SK-MEL-5 (cell line): ENCODE results near the gene AGPAT4. TPM values are rescaled to one million over a fixed set of nuclear protein-coding genes. Genes with fewer than 3 reads are reported as not detected.
"Not testable (repeated sequence)": the region's sequence is repeated elsewhere in the genome, so short reads cannot be mapped to it uniquely, and the experiment has no call there.

ENCODE experiments used
- DNase-seq: peaks from one replicate; pipeline ENCODE4 v3.0.0-alpha.2; 2016; ENCODE audit warnings: low read depth, low spot score
- in situ Hi-C: cut with HindIII; loops from 2 replicates; pipeline ENCODE4 v1.10.0; 2016; ENCODE audit warnings: low sequenced_read_pairs, high pct_unique_total_duplicates, low pct_unique_long_range_greater_than_20kb
- total RNA-seq: library from RNA; depleted of rRNA; stranded (reverse); fragments of >200 nt; shearing (Covaris generic); gene quantifications from 2 replicates; pipeline ENCODE4 v1.2.3, GENCODE V29; 2014

Gene AGPAT4
- total RNA-seq, 1 experiment from 2014 or later: 1.4 TPM

- DNase-seq: no peak
Measured at GRCh38 chr6:161238081-161238480, 35.8 kb downstream of the AGPAT4 start.

GRCh38 chr6:161237176-161237575, 36.7 kb downstream of the AGPAT4 start:
- in situ Hi-C loops: no loop called here
- no peak for DNase-seq

More at GRCh38 chr6:161238081-161238480, 35.8 kb downstream of the AGPAT4 start:
- in situ Hi-C loops: no loop called here

GRCh38 chr6:161235776-161236633, 37.9 kb downstream of the AGPAT4 start:
- in situ Hi-C loops: no loop called here
- no peak for DNase-seq

- in situ Hi-C loops: no loop called here
- peak; percentile 53 for DNase-seq
Measured at GRCh38 chr6:161233986-161234661, 39.7 kb downstream of the AGPAT4 start.

GRCh38 chr6:161232467-161232866, 41.4 kb downstream of the AGPAT4 start:
- in situ Hi-C loops: no loop called here
- no peak for DNase-seq

- in situ Hi-C loops: no loop called here
- no peak for DNase-seq
Measured at GRCh38 chr6:161232010-161232409, 41.9 kb downstream of the AGPAT4 start.

GRCh38 chr6:161230339-161230738, 43.5 kb downstream of the AGPAT4 start:
- in situ Hi-C loops: no loop called here
- no peak for DNase-seq

- in situ Hi-C loops: no loop called here
- DNase-seq: peak; percentile 37
Measured at GRCh38 chr6:161228921-161229591, 44.8 kb downstream of the AGPAT4 start.

- DNase-seq: no peak
- in situ Hi-C loops: no loop called here
Measured at GRCh38 chr6:161228096-161228495, 45.8 kb downstream of the AGPAT4 start.

GRCh38 chr6:161227004-161227960, 46.6 kb downstream of the AGPAT4 start:
- in situ Hi-C loops: no loop called here

GRCh38 chr6:161226009-161226964, 47.6 kb downstream of the AGPAT4 start:
- in situ Hi-C loops: no loop called here
- DNase-seq: no peak

More at GRCh38 chr6:161227004-161227960, 46.6 kb downstream of the AGPAT4 start:
- DNase-seq: no peak

GRCh38 chr6:161225681-161226008, 48.2 kb downstream of the AGPAT4 start:
- DNase-seq: no peak
- in situ Hi-C loops: no loop called here

GRCh38 chr6:161224951-161225680, 48.7 kb downstream of the AGPAT4 start:
- DNase-seq, in situ Hi-C loops: not testable (repeated sequence)

GRCh38 chr6:161223646-161224045, 50.2 kb downstream of the AGPAT4 start:
- DNase-seq: no peak
- in situ Hi-C loops: no loop called here

- DNase-seq: no peak
- in situ Hi-C loops: no loop called here
Measured at GRCh38 chr6:161222706-161223234, 51.1 kb downstream of the AGPAT4 start.

GRCh38 chr6:161220346-161220745, 53.5 kb downstream of the AGPAT4 start:
- in situ Hi-C loops: no loop called here
- DNase-seq: no peak
